Fibroblast of the aortic adventitia (primary cell): Measurements from ENCODE around the gene FIG4. TPM values are rescaled to one million over a fixed set of nuclear protein-coding genes. Genes with fewer than 3 reads are reported as not detected.
"Not testable (repeated sequence)": the region's sequence is repeated elsewhere in the genome, so short reads cannot be mapped to it uniquely, and the experiment has no call there.

Experiments used
- DNase-seq: peaks from one replicate; pipeline ENCODE4 v3.0.0-alpha.2; 2010; ENCODE audit warnings: low read depth
- H3K4me3 ChIP-seq: 2 replicates; pipeline ENCODE4 v1.5.1; 2011; ENCODE audit warnings: low read depth, mild to moderate bottlenecking, control low read depth, low read length, moderate library complexity
- CTCF ChIP-seq: IDR thresholded peaks from 2 replicates; pipeline ENCODE4 v1.5.1; 2011; ENCODE audit warnings: mild to moderate bottlenecking, low read length, control low read depth, inconsistent platforms; ENCODE audit not compliant: insufficient read depth
- total RNA-seq: library from RNA; depleted of rRNA; stranded (reverse); fragments of >200 nt; gene quantifications from 2 replicates; pipeline ENCODE4 v1.2.3, GENCODE V29; 2012; ENCODE audit warnings: low replicate concordance

The FIG4 gene
- total RNA-seq, 1 donor: 28.0 TPM

- no peak for TF ChIP-seq CTCF
- DNase-seq: no peak
- no peak overlapping the region for H3K4me3 ChIP-seq
These were observed 10.7 kb downstream of the FIG4 start for GRCh38 chr6:109701774-109702173.

GRCh38 chr6:109702791-109703190 lies 11.7 kb downstream of the FIG4 start:
- no peak for TF ChIP-seq CTCF

GRCh38 chr6:109705258-109705657 lies 14.2 kb downstream of the FIG4 start:
- peak; percentile 91 for TF ChIP-seq CTCF
- peak; percentile 95 for DNase-seq
- no peak overlapping the region for H3K4me3 ChIP-seq

More at GRCh38 chr6:109702791-109703190, 11.7 kb downstream of the FIG4 start:
- DNase-seq: no peak
- H3K4me3 ChIP-seq: no peak overlapping the region

- TF ChIP-seq CTCF: no peak
- DNase-seq: no peak
- no peak overlapping the region for H3K4me3 ChIP-seq
These were observed 15.4 kb downstream of the FIG4 start for GRCh38 chr6:109706513-109706912.

GRCh38 chr6:109708099-109708498 lies 17.0 kb downstream of the FIG4 start:
- H3K4me3 ChIP-seq, DNase-seq: not testable (repeated sequence)

- H3K4me3 ChIP-seq: no peak overlapping the region
- no peak for DNase-seq
- TF ChIP-seq CTCF: no peak
These were observed 22.0 kb downstream of the FIG4 start for GRCh38 chr6:109713097-109713496.

- no peak overlapping the region for H3K4me3 ChIP-seq
- no peak for TF ChIP-seq CTCF
- no peak for DNase-seq
These were observed 23.1 kb downstream of the FIG4 start for GRCh38 chr6:109714166-109714565.
